K562 (cell line): Measurements from ENCODE around the gene PGRMC2. TPM values are rescaled to one million over a fixed set of nuclear protein-coding genes. Genes with fewer than 3 reads are reported as not detected.
A peak's percentile ranks its signal among the peaks of the same experiment; 100 is the strongest.

Experiments used
- ATAC-seq: fragments of 200-7000 bp; cut with Tn5 transposase; 3 replicates; pipeline ENCODE4 v1.9.1; 2020; ENCODE audit warnings: moderate library complexity
- BruUV-seq: library from RNA; stranded (reverse); fragments of 400-500 nt; replicated peaks from 2 replicates; lab custom pipeline; 2021; lab: Mats Ljungman, UMichigan
- CTCF ChIA-PET: fragments of 300-600 bp; formaldehyde crosslinking; extraction: SDS; loops from one replicate; lab custom pipeline; 2021; ENCODE audit warnings: low intra/inter-chr PET ratio; lab: Yijun Ruan, JAX
- POLR2A ChIA-PET: fragments of 300-600, 350-650 bp; sonication (Branson Sonifier 250); formaldehyde crosslinking; extraction: SDS; loops from one replicate; lab custom pipeline; 2021; ENCODE audit warnings: antibody characterized with exemption, inconsistent platforms; lab: Yijun Ruan, JAX
- DNase-seq, 4 experiments: peaks; one replicate each; pipeline versions ENCODE4 v3.0.0 to v3.0.0-alpha.2; 2011 to 2018; ENCODE audit warnings: low spot score in 3 of 4, mixed read lengths in 3 of 4; ENCODE audit errors: extremely low read depth in 1 of 4
- FAIRE-seq: peaks from 2 replicates; lab custom pipeline; 2011; peaks lifted over from hg19 to GRCh38; lab: Jason Lieb, UNC
- H2AFZ ChIP-seq: 2 replicates; pipeline ENCODE4 v1.6.0; 2011; ENCODE audit warnings: low read depth, low read length, control low read depth, inconsistent platforms
- H3K27ac ChIP-seq: fragments of 200-600 bp; 3 replicates; pipeline ENCODE4 v1.8.0; 2011; ENCODE audit warnings: low read depth, mild to moderate bottlenecking, control low read depth, inconsistent platforms, low read length, moderate library complexity, mixed read lengths; ENCODE audit errors: extremely low read depth
- H3K27me3 ChIP-seq, 2 experiments: fragments of 300-600 bp in 1 of 2; 2 replicates in 1 of 2; 3 replicates in 1 of 2; pipeline versions ENCODE4 v1.6.0 to v1.8.0; 2011; ENCODE audit warnings: inconsistent platforms in 2 of 2, low read length in 2 of 2, mild to moderate bottlenecking in 1 of 2, mixed read lengths in 1 of 2, moderate library complexity in 1 of 2; ENCODE audit not compliant: control insufficient read depth in 2 of 2, insufficient read depth in 2 of 2
- H3K36me3 ChIP-seq: fragments of 300-600 bp; 3 replicates; pipeline ENCODE4 v1.8.0; 2011; ENCODE audit warnings: mild to moderate bottlenecking, low read length, inconsistent platforms; ENCODE audit not compliant: control insufficient read depth, insufficient read depth
- H3K4me1 ChIP-seq, 2 experiments: fragments of 200-600 bp in 1 of 2; replicated peaks in 1 of 2; 2 replicates in 1 of 2; 3 replicates in 1 of 2; pipeline versions ENCODE4 v1.5.1 to v1.8.0; 2011; ENCODE audit warnings: inconsistent platforms in 2 of 2, low read length in 2 of 2, mild to moderate bottlenecking in 1 of 2, mixed read lengths in 1 of 2, moderate library complexity in 1 of 2; ENCODE audit not compliant: control insufficient read depth in 2 of 2, insufficient read depth in 2 of 2
- H3K4me2 ChIP-seq: 2 replicates; pipeline ENCODE4 v1.6.1; 2011; ENCODE audit warnings: low read length, control low read depth, inconsistent platforms, mixed read lengths; ENCODE audit not compliant: insufficient read depth
- H3K4me3 ChIP-seq: fragments of 200-600 bp; sonication (generic), shearing (Covaris generic); 2 replicates; pipeline ENCODE4 v1.5.1; 2016; ENCODE audit warnings: control low read depth, inconsistent platforms
- H3K79me2 ChIP-seq: fragments of 200-600 bp; 3 replicates; pipeline ENCODE4 v1.8.0; 2011; ENCODE audit warnings: low read length, inconsistent platforms; ENCODE audit not compliant: control insufficient read depth, insufficient read depth
- H3K9ac ChIP-seq, 2 experiments: 2 replicates each; pipeline versions ENCODE4 v1.6.0 to v1.6.1; 2011; ENCODE audit warnings: low read depth in 2 of 2, low read length in 2 of 2, control low read depth in 1 of 2, inconsistent platforms in 1 of 2, mild to moderate bottlenecking in 1 of 2, mixed read lengths in 1 of 2; ENCODE audit not compliant: insufficient read depth in 1 of 2
- H3K9me1 ChIP-seq: one replicate; pipeline ENCODE4 v1.6.0; 2011; ENCODE audit warnings: inconsistent platforms, mild to moderate bottlenecking, low read length, moderate library complexity; ENCODE audit not compliant: control insufficient read depth, insufficient read depth
- H3K9me3 ChIP-seq: replicated peaks from 2 replicates; pipeline ENCODE4 v1.5.1; 2011; ENCODE audit warnings: low read depth, low read length, inconsistent platforms; ENCODE audit not compliant: control insufficient read depth, insufficient read depth
- H4K20me1 ChIP-seq: replicated peaks from 2 replicates; pipeline ENCODE4 v1.6.1; 2011; ENCODE audit warnings: low read length, inconsistent platforms, mixed read lengths; ENCODE audit not compliant: control insufficient read depth, insufficient read depth
- FOXO4 ChIP-seq: fragments of 450-650 bp; formaldehyde crosslinking; IDR thresholded peaks from 2 replicates; pipeline ENCODE4 v1.4.0; 2020; ENCODE audit warnings: mild to moderate bottlenecking, moderate library complexity
- JUND ChIP-seq, 2 experiments: IDR thresholded peaks; 2 replicates in 1 of 2; 3 replicates in 1 of 2; pipeline ENCODE4 v1.6.1; 2011; ENCODE audit warnings: borderline replicate concordance in 2 of 2, low read depth in 2 of 2, low read length in 2 of 2, improper control_type of control experiment in 1 of 2, missing biosample characterization in 1 of 2, missing genetic modification characterization in 1 of 2, missing genetic modification reagents in 1 of 2
- MAX ChIP-seq: sonication (generic); formaldehyde crosslinking; IDR thresholded peaks from 2 replicates; pipeline ENCODE4 v1.9.0; 2022; ENCODE audit warnings: mild to moderate bottlenecking, missing genetic modification reagents
- RBM25 ChIP-seq: fragments of 200-400 bp; formaldehyde crosslinking; IDR thresholded peaks from 2 replicates; pipeline ENCODE4 v1.6.1; 2018; ENCODE audit warnings: low read length, low read depth, moderate library complexity; ENCODE audit not compliant: severe bottlenecking
- RNF2 ChIP-seq: sonication (generic); IDR thresholded peaks from 2 replicates; pipeline ENCODE4 v1.6.1; 2016
- ZSCAN32 ChIP-seq: fragments of 450-650 bp; formaldehyde crosslinking; IDR thresholded peaks from 2 replicates; pipeline ENCODE4 v1.4.0; 2020; ENCODE audit warnings: mild to moderate bottlenecking, moderate library complexity
- WGBS: fragments of 100-300 bp; shearing (Covaris generic); methylation state at CpG from one replicate; pipeline ENCODE4 v1.1.6; 2016; ENCODE audit warnings: low coverage, mixed read lengths; ENCODE audit not compliant: insufficient coverage; ENCODE audit errors: missing lambda C conversion rate; 5-methylcytosine and 5-hydroxymethylcytosine counted together
- in situ Hi-C: fragments of 300-500 bp; cut with MboI; formaldehyde crosslinking; loops from 4 replicates; pipeline ENCODE4 v1.15.0; 2018; ENCODE audit warnings: inconsistent platforms, mixed read lengths
- intact Hi-C: fragments of 100-400 bp; cut with micrococcal nuclease; formaldehyde crosslinking; loops from 2 replicates; pipeline ENCODE4 v1.14.2; 2022
- polyA plus RNA-seq, 8 experiments: library from polyadenylated mRNA; depleted of rRNA in 4 of 8; stranded (reverse) in 5 of 8; unstranded in 3 of 8; fragments of >200 nt; fragmentation: Nextera tagmentation in 2 of 8; fragmentation: Illumina TruSeq in 1 of 8; extraction: Ambion mirVana in 2 of 8; extraction: Trizol in 1 of 8; gene quantifications; 2 replicates each; pipeline versions ENCODE4 v1.2.1 to v1.2.3, GENCODE V29; 2011 to 2014; ENCODE audit warnings: inconsistent platforms in 1 of 8, missing spikeins in 1 of 8
- total RNA-seq, 7 experiments: library from RNA; depleted of rRNA in 6 of 7; stranded (reverse); fragments of >200 nt in 6 of 7; fragmentation: Illumina TruSeq in 2 of 7; extraction: Trizol in 2 of 7; gene quantifications; 2 replicates each; pipeline versions ENCODE4 v1.2.1 to v1.2.3, GENCODE V29; 2011 to 2021; ENCODE audit warnings: low replicate concordance in 1 of 7

Gene PGRMC2
- total and polyA plus RNA-seq, 9 of the 15 experiments (the other 6 are each of a cell fraction or from before 2014, with no cell fraction given): 12.4 to 81.3 (median 22.7) TPM

GRCh38 chr4:128303986-128304385, 16.4 kb upstream of the PGRMC2 start (continued):
- peak; percentile 5; the same call in 1 of the 2 replicates for TF ChIP-seq JUND (IDR thresholded peaks at IDR 0.05; ENCODE audit: borderline replicate concordance, low read depth, low read length)
- no peak for TF ChIP-seq JUND (tag; IDR thresholded peaks at IDR 0.05; ENCODE audit: borderline replicate concordance, low read depth, low read length)

GRCh38 chr4:128303405-128303785, 15.8 kb upstream of the PGRMC2 start:
- in situ Hi-C loops (no loop called here), intact Hi-C loops (no loop called here)
- Histone ChIP-seq H3K9me3 (no peaks in the 10 kb centered on the region), H3K27me3 (no peaks in the 10 kb centered on the region), H3K79me2 (no peaks in the 10 kb centered on the region), H4K20me1 (no peaks in the 10 kb centered on the region), H3K4me3 (no peak overlapping the region), H3K9me1 (no peaks in the 10 kb centered on the region), H3K9ac (no peak overlapping the region; a peak in 1 of 4 replicates), H3K4me2 (no peak overlapping the region; the same call in 1 of the 2 replicates), H2AFZ (0 out of 2 replicates have a peak overlapping the region, but pooled peaks have one; percentile 25), H3K27ac (no peak overlapping the region; the same call in 2 of the 3 replicates), H3K36me3 (no peaks in the 10 kb centered on the region), H3K4me1 (peaks cover 29 to 47% of the 10 kb centered on the region in 2 experiments)
- CTCF ChIA-PET: no interaction called here
- WGBS: 95% methylated on average over 2 of the region's 2 CpGs
- no peak for DNase-seq
- BruUV-seq: no TSS peak
- no peak for FAIRE-seq
- ATAC-seq: no peak
- POLR2A ChIA-PET: interaction anchor here (0.8 kb wide), 1 partner anchor 25 kb away, joined by 5 read pairs; no protein-coding TSS in a partner anchor
- TF ChIP-seq RNF2 (no peak), FOXO4 (CRISPR knock-in tag) (no peak), ZSCAN32 (CRISPR knock-in tag) (no peak), MAX (no peak), RBM25 (no peak)
